ENCODE results near the gene SPOCK2. TPM values are rescaled to one million over a fixed set of nuclear protein-coding genes. Genes with fewer than 3 reads are reported as not detected.

Gene SPOCK2
- total and polyA plus RNA-seq, 5 donors = 4.9 to 12.8 (median 7.8) TPM

- no peak overlapping the region for H3K27ac ChIP-seq (ENCODE audit: low read length)
These were observed 26.9 kb downstream of the SPOCK2 start for GRCh38 chr10:72061491-72061890.

DNA sequence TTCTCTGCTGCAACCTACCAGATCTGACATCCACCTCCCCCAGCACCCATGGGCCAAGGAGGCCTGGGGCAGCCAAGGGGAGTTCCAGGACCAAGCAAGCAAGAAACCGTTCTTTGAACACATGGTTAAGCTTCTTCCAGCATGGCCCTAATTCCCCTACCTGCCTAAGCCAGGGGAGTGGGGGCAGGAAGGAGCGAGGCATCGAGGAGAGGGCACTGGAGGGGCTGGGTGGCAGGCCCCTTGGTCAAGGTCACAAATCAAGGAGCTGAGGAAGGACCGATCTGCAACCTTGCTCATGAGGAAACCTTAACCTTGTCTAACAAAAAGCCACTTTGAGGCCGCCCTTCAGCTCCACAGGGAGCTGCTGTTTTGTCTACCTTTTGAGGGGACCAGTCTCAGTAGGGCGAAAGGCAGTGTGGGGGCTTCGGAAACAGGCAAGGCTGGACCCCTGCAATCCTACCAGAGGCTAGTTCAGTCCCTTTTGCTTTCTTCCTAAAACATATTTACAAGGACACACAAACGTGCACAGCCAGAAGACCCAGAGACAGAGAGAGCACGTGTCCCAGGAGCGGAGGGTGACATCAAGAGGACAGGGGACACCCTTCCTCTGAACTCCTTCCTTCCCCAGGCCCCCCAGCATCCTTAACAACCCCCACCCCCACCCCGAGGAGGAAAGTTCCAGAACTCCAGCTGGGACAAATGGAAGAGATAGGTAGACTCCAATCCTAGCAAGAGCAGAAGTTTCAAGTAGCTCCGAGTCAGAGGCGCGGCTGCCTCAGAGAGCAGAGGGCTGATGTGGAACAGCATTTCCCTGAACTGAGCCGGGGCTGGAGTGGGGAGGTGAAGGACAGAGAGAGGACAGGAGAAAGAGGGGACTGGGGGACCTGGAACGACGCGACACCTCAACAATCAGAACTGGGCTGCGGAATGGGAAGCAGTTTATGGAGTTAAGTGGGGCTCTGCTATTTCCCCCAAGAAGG lies 28.2 kb downstream of the SPOCK2 start:
- WGBS = 78% methylated on average over 19 of the region's 19 CpGs
- Histone ChIP-seq H3K27ac (ENCODE audit: low read length) (no peak overlapping the region), H3K4me1 (ENCODE audit: control insufficient read depth, insufficient read depth, low read length) (no peaks in the 10 kb centered on the region), H3K4me3 (ENCODE audit: low read length) (no peak overlapping the region), H3K27me3 (ENCODE audit: control insufficient read depth, insufficient read depth) (no peaks in the 10 kb centered on the region), H3K9me3 (ENCODE audit: control insufficient read depth, low read length) (no peaks in the 10 kb centered on the region)
- DNase-seq = peak in 1 of 3 donors; percentile 22
- ATAC-seq = no peak
- intact Hi-C loops (cut with DNase I) = no loop called here

More at GRCh38 chr10:72061491-72061890, 26.9 kb downstream of the SPOCK2 start:
- Histone ChIP-seq H3K4me3 (ENCODE audit: low read length) (no peak overlapping the region), H3K4me1 (ENCODE audit: control insufficient read depth, insufficient read depth, low read length) (no peaks in the 10 kb centered on the region), H3K9me3 (ENCODE audit: control insufficient read depth, low read length) (no peaks in the 10 kb centered on the region), H3K27me3 (ENCODE audit: control insufficient read depth, insufficient read depth) (no peaks in the 10 kb centered on the region)
- ATAC-seq (no peak), DNase-seq (no peak)
- intact Hi-C loops (cut with DNase I) = no loop called here
- 86% methylated on average over 5 of the region's 5 CpGs for WGBS

DNA sequence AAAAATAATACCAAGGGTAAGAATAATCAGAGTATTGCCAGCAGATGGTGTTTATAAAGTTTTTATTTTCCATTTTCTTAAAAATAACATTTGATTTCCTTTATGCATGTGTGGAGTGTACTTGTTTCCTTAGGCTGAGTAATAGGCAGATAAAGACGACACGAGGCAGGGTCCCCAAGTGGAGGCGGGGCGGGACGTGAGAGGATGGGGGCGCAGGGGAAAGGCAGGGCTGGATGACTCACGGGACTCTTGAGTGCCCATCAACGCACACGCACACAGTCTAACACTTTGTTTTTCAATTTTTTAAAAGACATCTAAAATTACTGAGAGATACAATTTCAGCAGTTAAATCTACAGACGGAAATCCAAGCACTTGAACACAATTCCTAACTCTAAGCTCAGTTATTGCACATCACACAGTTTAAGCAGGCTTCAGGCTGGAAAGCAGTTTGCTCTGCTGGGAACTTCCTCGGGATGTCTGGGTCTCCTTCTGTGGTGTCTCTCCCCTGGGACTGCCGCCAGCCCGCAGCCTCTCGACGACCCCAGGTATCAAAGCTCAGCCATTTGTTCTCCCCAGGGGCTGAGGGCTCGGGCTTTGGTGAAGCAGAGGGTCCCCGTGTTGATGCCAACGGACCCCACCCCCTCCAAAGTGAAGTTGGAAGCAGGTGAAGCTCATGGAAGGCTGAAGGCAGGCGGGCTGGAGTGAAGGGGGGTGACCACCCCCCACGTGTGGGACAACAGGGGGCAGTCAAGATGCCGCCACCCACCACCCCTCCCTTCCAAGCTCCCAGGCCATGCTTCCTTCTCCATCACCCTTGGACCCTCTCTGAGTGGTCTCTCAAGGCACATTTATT lies 29.1 kb downstream of the SPOCK2 start:
- Histone ChIP-seq H3K4me1 (ENCODE audit: control insufficient read depth, insufficient read depth, low read length) (no peaks in the 10 kb centered on the region), H3K9me3 (ENCODE audit: control insufficient read depth, low read length) (no peaks in the 10 kb centered on the region), H3K27me3 (ENCODE audit: control insufficient read depth, insufficient read depth) (no peaks in the 10 kb centered on the region), H3K27ac (ENCODE audit: low read length) (no peak overlapping the region), H3K4me3 (ENCODE audit: low read length) (no peak overlapping the region)
- intact Hi-C loops (cut with DNase I) = no loop called here
- DNase-seq (peak in 1 of 3 donors; percentile 55), ATAC-seq (peak in 1 of 2 donors; percentile 48)
- WGBS = 48% methylated on average over 21 of the region's 21 CpGs

- ATAC-seq (peak in 1 of 2 donors; percentile 24), DNase-seq (no peak)
- H3K9me3 ChIP-seq (ENCODE audit: control insufficient read depth, low read length) = no peaks in the 10 kb centered on the region
- H3K4me3 ChIP-seq (ENCODE audit: low read length) = no peak overlapping the region
- H3K27me3 ChIP-seq (ENCODE audit: control insufficient read depth, insufficient read depth) = no peaks in the 10 kb centered on the region
- WGBS = 78% methylated on average over 12 of the region's 12 CpGs
- intact Hi-C loops (cut with DNase I) = no loop called here
- no peaks in the 10 kb centered on the region for H3K4me1 ChIP-seq (ENCODE audit: control insufficient read depth, insufficient read depth, low read length)
- no peak overlapping the region for H3K27ac ChIP-seq (ENCODE audit: low read length)
These were observed 29.9 kb downstream of the SPOCK2 start for GRCh38 chr10:72058347-72058898.

GRCh38 chr10:72056932-72057751 lies 31.2 kb downstream of the SPOCK2 start:
- intact Hi-C loops (cut with DNase I) = no loop called here
- Histone ChIP-seq H3K27ac (ENCODE audit: low read length) (no peak overlapping the region), H3K4me3 (ENCODE audit: low read length) (no peak overlapping the region), H3K27me3 (ENCODE audit: control insufficient read depth, insufficient read depth) (no peaks in the 10 kb centered on the region), H3K4me1 (ENCODE audit: control insufficient read depth, insufficient read depth, low read length) (no peaks in the 10 kb centered on the region), H3K9me3 (ENCODE audit: control insufficient read depth, low read length) (no peaks in the 10 kb centered on the region)
- DNase-seq (peak in 1 of 3 donors; percentile 53), ATAC-seq (no peak)
- WGBS = 88% methylated on average over 25 of the region's 25 CpGs

DNA sequence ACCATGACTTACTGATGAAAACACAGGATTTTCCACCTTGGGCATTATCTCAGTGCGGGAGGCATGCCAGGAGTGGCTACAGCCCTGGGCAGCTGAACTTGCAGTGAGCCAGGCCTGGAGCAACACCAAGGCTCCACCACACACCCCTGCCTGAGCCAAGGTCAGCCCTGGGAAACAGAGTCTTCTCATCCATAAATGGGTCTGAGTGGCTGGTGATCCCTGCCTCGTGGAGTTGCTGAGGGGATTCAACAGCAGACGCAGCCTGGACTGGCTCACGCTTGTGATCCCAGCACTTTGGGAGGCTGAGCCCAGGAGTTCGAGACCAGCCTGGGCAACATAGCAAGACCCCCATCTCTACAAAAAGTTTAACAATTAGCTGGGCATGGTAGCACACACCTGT lies 32.2 kb downstream of the SPOCK2 start:
- H3K27ac ChIP-seq (ENCODE audit: low read length) = no peak overlapping the region
- H3K27me3 ChIP-seq (ENCODE audit: control insufficient read depth, insufficient read depth) = no peaks in the 10 kb centered on the region
- no peaks in the 10 kb centered on the region for H3K4me1 ChIP-seq (ENCODE audit: control insufficient read depth, insufficient read depth, low read length)
- 84% methylated on average over 5 of the region's 5 CpGs for WGBS
- H3K4me3 ChIP-seq (ENCODE audit: low read length) = no peak overlapping the region
- H3K9me3 ChIP-seq (ENCODE audit: control insufficient read depth, low read length) = no peaks in the 10 kb centered on the region
- DNase-seq = peak in 1 of 3 donors; percentile 52
- intact Hi-C loops (cut with DNase I) = no loop called here
- no peak for ATAC-seq

- ATAC-seq (no peak), DNase-seq (peak in 1 of 3 donors; percentile 16)
- intact Hi-C loops (cut with DNase I) = loop anchor here in 1 of 4 donors (5.0 kb wide), 1 partner anchor 169 kb away; no protein-coding TSS in a partner anchor
- Histone ChIP-seq H3K27me3 (ENCODE audit: control insufficient read depth, insufficient read depth) (no peaks in the 10 kb centered on the region), H3K9me3 (ENCODE audit: control insufficient read depth, low read length) (no peaks in the 10 kb centered on the region), H3K4me3 (ENCODE audit: low read length) (no peak overlapping the region), H3K27ac (ENCODE audit: low read length) (no peak overlapping the region), H3K4me1 (ENCODE audit: control insufficient read depth, insufficient read depth, low read length) (no peaks in the 10 kb centered on the region)
- 90% methylated on average over 7 of the region's 7 CpGs for WGBS
These were observed 34.7 kb downstream of the SPOCK2 start for GRCh38 chr10:72053690-72054089.

GRCh38 chr10:72050873-72051272 lies 37.5 kb downstream of the SPOCK2 start:
- no peak for ATAC-seq
- WGBS = 39% methylated on average over 3 of the region's 3 CpGs
- intact Hi-C loops (cut with DNase I) = loop anchor here in 1 of 4 donors (5.0 kb wide), 1 partner anchor 171 kb away; no protein-coding TSS in a partner anchor
- H3K4me1 ChIP-seq (ENCODE audit: control insufficient read depth, insufficient read depth, low read length) = no peaks in the 10 kb centered on the region
- H3K27me3 ChIP-seq (ENCODE audit: control insufficient read depth, insufficient read depth) = no peaks in the 10 kb centered on the region
- no peaks in the 10 kb centered on the region for H3K9me3 ChIP-seq (ENCODE audit: control insufficient read depth, low read length)
- H3K4me3 ChIP-seq (ENCODE audit: low read length) = no peak overlapping the region
- H3K27ac ChIP-seq (ENCODE audit: low read length) = no peak overlapping the region
- DNase-seq = no peak

DNA sequence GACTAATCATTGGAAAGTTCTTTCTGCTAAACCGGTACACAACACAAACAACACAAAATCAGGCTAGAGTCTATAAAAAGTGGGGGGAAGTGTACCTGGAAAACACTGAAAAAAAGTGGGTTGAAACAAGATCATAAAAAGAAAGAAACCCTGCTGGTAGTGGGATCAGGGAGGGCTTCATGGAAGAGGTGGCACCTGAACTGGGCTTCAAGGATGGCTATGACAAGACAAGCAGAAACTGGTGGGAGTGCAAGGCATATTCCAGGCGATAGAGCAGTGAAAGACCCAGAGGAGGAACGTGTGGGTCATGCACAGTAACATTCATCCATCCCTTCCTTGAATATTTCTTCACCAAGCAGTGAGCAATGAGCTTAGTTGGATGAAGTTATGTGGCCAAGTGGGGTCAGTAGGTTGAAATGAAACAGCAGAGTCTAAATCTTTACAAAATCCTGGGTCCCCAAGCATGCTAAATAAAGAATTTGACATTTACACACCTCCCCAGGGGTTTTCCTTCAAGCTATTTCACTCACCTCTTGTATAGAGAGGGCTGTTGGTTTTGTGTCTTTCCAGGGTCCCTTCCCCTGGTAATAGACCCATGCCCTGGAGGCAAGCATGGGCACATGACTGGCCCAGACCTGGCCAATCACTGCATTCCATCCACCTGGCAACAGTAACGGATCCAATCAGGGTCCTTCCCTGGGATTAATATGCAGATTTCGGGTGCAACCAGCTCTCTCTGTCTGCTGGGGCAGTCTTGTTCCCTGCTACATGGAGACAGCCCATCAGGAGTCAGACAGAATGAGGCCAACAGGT lies 38.2 kb downstream of the SPOCK2 start:
- 87% methylated on average over 5 of the region's 5 CpGs for WGBS
- no peak overlapping the region for H3K27ac ChIP-seq (ENCODE audit: low read length)
- H3K4me1 ChIP-seq (ENCODE audit: control insufficient read depth, insufficient read depth, low read length) = no peaks in the 10 kb centered on the region
- no peaks in the 10 kb centered on the region for H3K9me3 ChIP-seq (ENCODE audit: control insufficient read depth, low read length)
- ATAC-seq (no peak), DNase-seq (no peak)
- H3K4me3 ChIP-seq (ENCODE audit: low read length) = no peak overlapping the region
- intact Hi-C loops (cut with DNase I) = loop anchor here (2.0 to 5.0 kb wide), 6 partner anchors 93 to 287 kb away; no protein-coding TSS in a partner anchor
- H3K27me3 ChIP-seq (ENCODE audit: control insufficient read depth, insufficient read depth) = no peaks in the 10 kb centered on the region
